COLO668 (cell line): ENCODE data around the gene BPIFB2.

Source experiments
- DNase-seq: peaks from one replicate; lab custom pipeline; 2025; ENCODE audit not compliant: unreplicated experiment; lab: John Stamatoyannopoulos, UW

BPIFB2 gene

GRCh38 chr20:33067806-33068205 lies 60.3 kb downstream of the BPIFB2 start:
- DNase-seq = no peak

GRCh38 chr20:33068251-33068939 lies 60.9 kb downstream of the BPIFB2 start:
- no peak for DNase-seq

DNA sequence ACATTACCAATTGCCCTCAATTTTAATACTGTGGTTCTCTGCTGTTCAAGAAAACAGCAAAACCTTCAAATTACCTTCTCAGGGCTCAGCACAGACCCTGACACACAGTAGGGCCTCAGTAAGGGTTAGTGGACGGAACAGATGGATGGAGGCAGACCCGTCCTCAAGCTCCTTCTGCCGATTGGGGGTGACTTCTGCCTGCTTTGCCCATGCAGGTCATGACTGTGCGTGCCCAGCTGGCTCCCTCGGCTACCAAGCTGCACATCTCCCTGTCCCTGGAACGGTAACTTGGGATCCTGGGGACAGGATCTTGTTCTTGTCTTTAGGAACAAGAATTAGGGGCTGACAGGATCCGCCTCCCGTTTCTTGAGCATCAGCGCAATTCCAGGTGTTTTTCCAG lies 62.2 kb downstream of the BPIFB2 start:
- no peak for DNase-seq

- no peak for DNase-seq
Measured at GRCh38 chr20:33070111-33071053, 62.9 kb downstream of the BPIFB2 start.

- DNase-seq = no peak
Measured at GRCh38 chr20:33071198-33071597, 63.7 kb downstream of the BPIFB2 start.

DNA sequence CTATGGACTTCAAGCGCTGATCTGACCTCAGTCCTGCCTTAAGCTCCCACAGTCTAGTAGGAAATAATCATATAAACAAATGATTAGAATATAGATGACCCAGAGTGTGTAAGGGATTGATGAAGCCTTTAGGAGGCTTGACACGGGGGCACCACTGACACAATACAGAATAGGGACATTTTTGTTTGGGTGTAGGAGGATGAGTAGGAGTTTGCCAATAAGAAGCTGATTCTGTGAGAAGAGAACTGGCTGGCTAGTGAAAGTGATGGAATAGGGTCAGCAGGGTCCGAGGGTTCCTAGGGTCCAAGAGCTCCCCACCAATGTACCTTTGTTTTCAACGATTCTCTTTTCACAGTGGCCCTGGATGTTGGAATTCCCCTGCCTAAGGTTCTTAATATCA lies 64.9 kb downstream of the BPIFB2 start:
- no peak for DNase-seq

- no peak for DNase-seq
Measured at GRCh38 chr20:33072813-33073212, 65.3 kb downstream of the BPIFB2 start.
